Neural crest cell (in vitro differentiated cells): ENCODE data around the gene GMPPB. TPM values are rescaled to one million over a fixed set of nuclear protein-coding genes. Genes with fewer than 3 reads are reported as not detected.

Experiments
- DNase-seq: peaks from one replicate; pipeline ENCODE4 v3.0.0; 2021; ENCODE audit warnings: low read depth, mixed read lengths, low spot score
- H3K27ac Mint-ChIP-seq: one replicate; pipeline ENCODE4 v1.8.0; 2021; ENCODE audit warnings: mild to moderate bottlenecking, mixed read lengths; ENCODE audit not compliant: unreplicated experiment
- H3K27me3 Mint-ChIP-seq: 2 replicates; pipeline ENCODE4 v1.8.0; 2021; ENCODE audit warnings: low read depth, mild to moderate bottlenecking, mixed read lengths
- H3K36me3 Mint-ChIP-seq: 2 replicates; pipeline ENCODE4 v1.8.0; 2021; ENCODE audit warnings: low read depth, mild to moderate bottlenecking, mixed read lengths
- H3K4me1 Mint-ChIP-seq: 2 replicates; pipeline ENCODE4 v1.8.0; 2021; ENCODE audit warnings: mixed read lengths
- H3K4me3 Mint-ChIP-seq: one replicate; pipeline ENCODE4 v1.8.0; 2021; ENCODE audit warnings: mild to moderate bottlenecking, mixed read lengths
- H3K9me3 Mint-ChIP-seq: 2 replicates; pipeline ENCODE4 v1.8.0; 2021; ENCODE audit warnings: mixed read lengths
- CTCF ChIP-seq: fragments of 200-600 bp; sonication (generic); conservative IDR thresholded peaks from 2 replicates; pipeline ENCODE4 v1.5.0; 2021; ENCODE audit warnings: antibody characterized with exemption, mild to moderate bottlenecking
- total RNA-seq: library from RNA; stranded (reverse); gene quantifications from 2 replicates; pipeline ENCODE4 v1.2.1, GENCODE V29; 2021

Gene GMPPB
- total RNA-seq, 1 donor from 2014 or later, result 46.1 TPM

- Mint-ChIP-seq H3K4me3 (peak overlapping the region; percentile 98), H3K27ac (peak overlapping the region; percentile 92), H3K9me3 (no peaks in the 10 kb centered on the region), H3K4me1 (peaks cover 27% of the 10 kb centered on the region), H3K27me3 (peaks cover 17% of the 10 kb centered on the region), H3K36me3 (peaks cover 8% of the 10 kb centered on the region)
- no peak for TF ChIP-seq CTCF
- DNase-seq, result no peak
Measured at GRCh38 chr3:49718858-49719213, 4.9 kb downstream of the GMPPB start.

DNA sequence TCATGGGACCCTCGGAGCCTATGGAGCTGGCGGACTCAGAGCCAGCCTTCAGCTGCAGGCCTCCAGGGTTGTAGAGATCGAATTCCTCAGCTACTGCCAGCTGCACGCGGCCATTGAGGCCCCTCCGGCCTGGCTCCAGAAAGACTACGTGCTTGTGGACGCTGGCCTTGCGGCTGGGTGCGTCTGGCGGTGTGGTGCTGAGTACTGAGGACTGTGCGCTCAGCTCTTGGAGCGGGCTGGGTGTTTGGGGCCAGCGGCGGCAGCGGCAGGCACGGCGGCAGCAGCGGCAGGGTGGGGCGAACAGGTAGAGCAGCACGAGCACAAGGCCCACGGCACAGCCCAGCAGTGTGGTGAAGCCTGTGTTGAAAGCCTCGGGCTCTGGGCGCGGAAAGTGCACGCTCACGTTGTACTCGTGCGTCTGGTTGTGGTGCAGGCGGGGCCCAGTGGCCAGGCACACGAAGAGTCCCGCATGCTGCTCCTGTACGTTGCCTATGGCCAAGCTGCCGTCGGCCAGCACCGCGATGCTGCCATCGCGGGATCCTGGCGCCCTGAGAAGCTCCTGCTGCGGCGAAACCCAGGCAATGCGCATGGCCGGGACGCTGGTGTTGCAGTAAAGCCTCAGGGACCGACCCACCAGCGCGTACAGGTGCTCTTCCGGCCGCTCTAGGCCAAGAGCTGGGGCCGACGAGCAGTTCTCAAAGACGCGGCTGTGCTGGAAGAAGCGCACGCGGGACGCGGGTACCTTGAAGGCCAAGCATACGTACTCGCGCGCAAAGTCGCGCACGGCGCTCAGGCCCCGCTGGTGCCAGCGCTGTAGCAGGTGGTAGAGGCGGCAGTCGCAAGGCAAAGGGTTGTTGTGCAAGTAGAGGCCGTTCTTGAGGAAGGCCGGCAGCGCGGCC, 5.5 kb downstream of the GMPPB start:
- H3K9me3 Mint-ChIP-seq, result no peaks in the 10 kb centered on the region
- H3K36me3 Mint-ChIP-seq, result peaks cover 8% of the 10 kb centered on the region
- no peak for DNase-seq
- peak overlapping the region; percentile 98 for H3K4me3 Mint-ChIP-seq
- H3K4me1 Mint-ChIP-seq, result peaks cover 25% of the 10 kb centered on the region
- peak overlapping the region; percentile 92 for H3K27ac Mint-ChIP-seq
- H3K27me3 Mint-ChIP-seq, result peaks cover 15% of the 10 kb centered on the region
- no peak for TF ChIP-seq CTCF

DNA sequence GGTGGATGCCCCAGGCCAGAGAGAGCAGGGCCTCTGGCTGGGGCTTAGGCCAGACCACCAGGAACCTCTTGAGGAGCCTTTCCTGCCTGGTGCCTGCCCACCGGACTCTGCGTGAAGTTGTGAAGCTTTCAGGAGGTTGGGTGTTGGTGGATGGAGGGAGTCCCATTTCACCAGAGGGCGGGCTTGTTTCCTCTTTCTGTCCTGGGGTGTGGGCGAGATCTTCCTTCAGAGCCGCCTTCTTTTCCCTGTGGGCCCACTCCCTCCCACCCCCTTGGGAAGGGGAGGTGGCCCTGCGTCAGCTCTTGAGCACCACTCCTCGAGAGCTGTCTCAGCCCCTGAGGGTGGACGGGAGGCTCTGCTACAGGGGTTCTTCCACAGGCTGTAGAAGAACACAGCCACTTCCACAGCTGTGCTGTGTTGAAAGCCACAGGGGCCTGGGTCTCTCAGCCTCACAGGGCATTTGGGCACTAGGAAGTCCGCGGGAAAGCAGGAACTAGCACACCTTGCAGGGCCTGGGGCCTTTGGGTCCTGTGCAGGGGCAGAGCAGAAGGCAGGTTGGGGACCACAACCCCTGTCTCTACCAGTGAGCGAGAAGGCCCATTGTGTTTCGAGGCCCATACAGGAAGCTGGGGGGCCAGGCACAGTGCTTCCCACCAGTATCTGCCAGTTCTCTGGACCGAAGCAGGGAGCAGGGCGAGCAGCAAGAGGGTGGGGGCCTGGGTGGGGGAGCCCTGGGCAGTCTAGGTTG, 6.4 kb downstream of the GMPPB start:
- Mint-ChIP-seq H3K27me3 (peaks cover 11% of the 10 kb centered on the region), H3K4me1 (peaks cover 17% of the 10 kb centered on the region), H3K9me3 (no peaks in the 10 kb centered on the region), H3K27ac (no peak overlapping the region), H3K4me3 (peak overlapping the region; percentile 69), H3K36me3 (peaks cover 4% of the 10 kb centered on the region)
- peak; percentile 9 for DNase-seq
- TF ChIP-seq CTCF, result no peak

- H3K4me3 Mint-ChIP-seq, result no peak overlapping the region
Measured at GRCh38 chr3:49716691-49717210, 7.0 kb downstream of the GMPPB start.

More at GRCh38 chr3:49716691-49717210, 7.0 kb downstream of the GMPPB start:
- Mint-ChIP-seq H3K36me3 (peaks cover 4% of the 10 kb centered on the region), H3K27me3 (peaks cover 11% of the 10 kb centered on the region), H3K9me3 (no peaks in the 10 kb centered on the region), H3K4me1 (peaks cover 16% of the 10 kb centered on the region), H3K27ac (no peak overlapping the region)
- no peak for TF ChIP-seq CTCF
- DNase-seq, result peak; percentile 1
